OCI-LY7 (cell line): ENCODE measurements around the gene KCNG3. TPM values are rescaled to one million over a fixed set of nuclear protein-coding genes. Genes with fewer than 3 reads are reported as not detected.

Experiments
- BruUV-seq: library from RNA; stranded (reverse); fragments of 400-500 nt; replicated peaks from 2 replicates; lab custom pipeline; 2021; lab: Mats Ljungman, UMichigan
- CTCF ChIA-PET: fragments of 300-600 bp; sonication (Branson Sonifier 250); formaldehyde crosslinking; loops from one replicate; lab custom pipeline; 2022; ENCODE audit warnings: antibody characterized with exemption; ENCODE audit not compliant: unreplicated experiment; lab: Charles Lee
- POLR2A ChIA-PET: fragments of 300-600 bp; sonication (Branson Sonifier 250); formaldehyde crosslinking; loops from one replicate; lab custom pipeline; 2022; ENCODE audit warnings: antibody characterized with exemption; lab: Charles Lee
- DNase-seq: peaks from one replicate; pipeline ENCODE4 v3.0.0-alpha.2; 2015; ENCODE audit warnings: low spot score
- H2AFZ ChIP-seq: fragments of 200-600 bp; sonication (generic), shearing (Covaris generic); 2 replicates; pipeline ENCODE4 v1.6.1; 2014; ENCODE audit warnings: mild to moderate bottlenecking, antibody characterized with exemption, low read length, moderate library complexity
- H3K27ac ChIP-seq: fragments of 200-600 bp; sonication (generic); 2 replicates; pipeline ENCODE4 v1.5.1; 2014; ENCODE audit warnings: mixed run types, low read depth, mild to moderate bottlenecking, moderate library complexity, low read length, inconsistent platforms; ENCODE audit not compliant: poor library complexity, severe bottlenecking
- H3K36me3 ChIP-seq: fragments of 200-600 bp; sonication (generic); 2 replicates; pipeline ENCODE4 v1.6.1; 2014; ENCODE audit warnings: mild to moderate bottlenecking, antibody characterized with exemption, low read length, moderate library complexity, mixed read lengths; ENCODE audit not compliant: insufficient read depth
- H3K4me1 ChIP-seq: fragments of 200-600 bp; sonication (generic); 2 replicates; pipeline ENCODE4 v1.5.1; 2014; ENCODE audit warnings: mild to moderate bottlenecking, low read length; ENCODE audit not compliant: insufficient read depth, poor library complexity, severe bottlenecking
- H3K4me2 ChIP-seq: fragments of 200-600 bp; sonication (generic); 2 replicates; pipeline ENCODE4 v1.6.1; 2014; ENCODE audit warnings: mild to moderate bottlenecking, low read length
- H3K4me3 ChIP-seq: fragments of 200-600 bp; sonication (generic); 2 replicates; pipeline ENCODE4 v1.5.1; 2014; ENCODE audit warnings: mild to moderate bottlenecking, low read depth, low read length; ENCODE audit not compliant: poor library complexity, severe bottlenecking
- H3K79me2 ChIP-seq: fragments of 200-600 bp; sonication (generic); 2 replicates; pipeline ENCODE4 v1.6.1; 2016; ENCODE audit warnings: low read depth, mild to moderate bottlenecking, low read length, moderate library complexity, mixed read lengths; ENCODE audit not compliant: insufficient read depth
- H3K9me2 ChIP-seq: fragments of 200-600 bp; sonication (generic); 2 replicates; pipeline ENCODE4 v1.6.1; 2016; ENCODE audit warnings: mild to moderate bottlenecking, low read length, mixed read lengths; ENCODE audit not compliant: insufficient read depth
- H3K9me3 ChIP-seq: fragments of 200-600 bp; sonication (generic); 2 replicates; pipeline ENCODE4 v1.6.1; 2014; ENCODE audit warnings: mild to moderate bottlenecking, mixed run types, low read length, mixed read lengths
- H4K20me1 ChIP-seq: fragments of 200-600 bp; sonication (generic); 2 replicates; pipeline ENCODE4 v1.6.1; 2014; ENCODE audit warnings: mild to moderate bottlenecking, antibody characterized with exemption, low read length, moderate library complexity, mixed read lengths; ENCODE audit not compliant: insufficient read depth
- CTCF ChIP-seq: fragments of 200-600 bp; sonication (generic); conservative IDR thresholded peaks from 2 replicates; pipeline ENCODE4 v1.5.1; 2014; ENCODE audit warnings: mild to moderate bottlenecking, antibody characterized with exemption, low read length, moderate library complexity, mixed read lengths
- EZH2phosphoT487 ChIP-seq: fragments of 200-600 bp; sonication (generic); IDR thresholded peaks from 2 replicates; pipeline ENCODE4 v1.6.1; 2018; ENCODE audit warnings: low read depth, borderline replicate concordance, mild to moderate bottlenecking, mixed run types, antibody characterized with exemption, low read length, moderate library complexity, mixed read lengths
- intact Hi-C: fragments of 100-400 bp; cut with micrococcal nuclease; formaldehyde crosslinking; loops from one replicate; pipeline ENCODE4 v1.10.0; 2022; ENCODE audit not compliant: unreplicated experiment
- total RNA-seq, 2 experiments: library from RNA; depleted of rRNA in 1 of 2; stranded (reverse); fragments of >200 nt in 1 of 2; shearing (Covaris generic) in 1 of 2; gene quantifications; 2 replicates each; pipeline ENCODE4 v1.2.3, GENCODE V29; 2014 to 2022

KCNG3 gene
- total RNA-seq, 2 experiments from 2014 or later, result 0.08 to 0.19 TPM

- Histone ChIP-seq H3K36me3 (no peaks in the 10 kb centered on the region), H3K4me2 (no peak overlapping the region), H2AFZ (no peak overlapping the region), H3K79me2 (no peaks in the 10 kb centered on the region), H4K20me1 (no peaks in the 10 kb centered on the region), H3K9me3 (no peaks in the 10 kb centered on the region), H3K4me3 (no peak overlapping the region), H3K27ac (no peak overlapping the region), H3K9me2 (no peaks in the 10 kb centered on the region), H3K4me1 (no peaks in the 10 kb centered on the region)
- TF ChIP-seq EZH2phosphoT487, result no peak
- TF ChIP-seq CTCF, result peak; percentile 56; the same call in 1 of the 2 replicates
- intact Hi-C loops, result no loop called here
- CTCF ChIA-PET, result no interaction called here
- no TSS peak for BruUV-seq
- no peak for DNase-seq
- POLR2A ChIA-PET, result interaction anchor here (0.7 kb wide), 3 partner anchors 22 to 1132 kb away, joined by 3 to 4 read pairs (median 3); no protein-coding TSS in a partner anchor
These were observed 36.8 kb downstream of the KCNG3 start for GRCh38 chr2:42457011-42457410.

- intact Hi-C loops, result no loop called here
- CTCF ChIA-PET, result no interaction called here
These were observed 37.5 kb downstream of the KCNG3 start for GRCh38 chr2:42456126-42456839.

More at GRCh38 chr2:42456126-42456839, 37.5 kb downstream of the KCNG3 start:
- BruUV-seq, result no TSS peak
- Histone ChIP-seq H3K4me3 (no peak overlapping the region), H3K79me2 (no peaks in the 10 kb centered on the region), H3K27ac (no peak overlapping the region), H3K4me1 (no peaks in the 10 kb centered on the region), H3K9me3 (no peaks in the 10 kb centered on the region), H3K9me2 (no peaks in the 10 kb centered on the region), H2AFZ (no peak overlapping the region), H4K20me1 (no peaks in the 10 kb centered on the region), H3K4me2 (no peak overlapping the region), H3K36me3 (no peaks in the 10 kb centered on the region)
- POLR2A ChIA-PET, result interaction anchor here (0.6 kb wide), 1 partner anchor 86 kb away, joined by 3 read pairs; no protein-coding TSS in a partner anchor
- no peak for TF ChIP-seq CTCF
- TF ChIP-seq EZH2phosphoT487, result no peak
- no peak for DNase-seq
